ENCODE results near the gene UBALD2.
"Not testable (repeated sequence)": the region's sequence is repeated elsewhere in the genome, so short reads cannot be mapped to it uniquely, and the experiment has no call there.

UBALD2 gene

DNA sequence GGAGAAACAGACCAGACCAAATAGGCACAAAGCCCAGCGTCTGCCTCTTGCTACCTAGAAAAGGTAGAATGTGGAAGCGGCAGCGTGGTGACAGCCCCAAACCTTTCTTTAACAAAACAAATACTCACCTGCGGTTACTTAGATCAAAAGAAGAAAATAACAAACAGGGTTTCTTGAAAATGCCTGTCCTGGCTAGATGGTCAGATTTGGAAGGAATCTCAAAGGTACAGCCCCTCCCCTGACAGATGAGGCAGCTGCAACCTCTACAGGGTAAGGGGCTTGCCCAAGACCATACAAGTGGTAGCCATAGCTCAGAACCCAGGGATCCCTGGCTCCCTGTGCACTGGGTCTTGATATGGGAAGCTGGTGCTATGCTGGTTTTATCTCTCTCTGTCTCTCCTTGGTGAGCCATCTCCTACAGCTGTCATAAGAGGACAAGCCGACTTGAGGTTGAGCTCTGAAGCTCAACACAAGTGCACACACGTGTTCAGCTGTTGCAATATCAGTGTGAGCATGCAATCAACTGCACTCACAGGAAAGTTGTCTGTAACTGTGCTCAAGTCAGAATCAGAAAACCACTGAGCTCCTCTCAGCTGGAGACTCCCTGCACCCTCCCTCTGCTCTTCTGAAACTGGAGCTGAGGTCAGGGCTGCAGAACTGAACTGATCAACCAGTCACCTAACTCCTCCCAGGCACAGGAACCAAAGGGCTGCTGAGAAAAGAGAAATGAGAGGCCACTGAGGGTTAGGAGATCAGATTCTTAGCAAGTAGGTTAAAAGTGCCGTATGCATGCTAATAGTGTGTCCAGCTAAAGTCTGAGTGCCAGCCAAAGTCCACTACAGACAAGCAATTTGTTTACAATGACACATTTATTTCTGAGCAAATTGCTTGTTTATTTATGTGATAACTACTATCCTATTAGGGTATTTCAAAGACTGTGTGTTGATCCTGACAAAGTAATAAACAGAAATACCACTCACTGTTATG lies 18.8 kb upstream of the UBALD2 start:
- no peak for DNase-seq

DNA sequence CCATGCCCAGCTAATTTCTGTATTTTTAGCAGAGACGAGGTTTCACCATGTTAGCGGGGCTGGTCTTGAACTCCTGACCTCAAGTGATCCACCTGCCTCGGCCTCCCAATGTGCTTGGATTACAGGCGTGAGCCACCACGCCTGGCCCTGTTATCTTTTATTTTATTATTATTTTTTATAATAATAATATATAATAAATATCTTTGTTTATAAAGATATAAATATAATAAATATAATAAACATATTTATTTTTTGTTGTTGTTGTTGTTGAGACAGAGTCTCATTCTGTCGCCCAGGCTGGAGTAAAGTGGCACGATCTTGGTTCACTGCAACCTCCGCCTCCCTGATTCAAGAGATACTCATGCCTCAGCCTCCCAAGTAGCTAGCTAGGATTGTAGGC lies 17.8 kb upstream of the UBALD2 start:
- no peak for DNase-seq

DNA sequence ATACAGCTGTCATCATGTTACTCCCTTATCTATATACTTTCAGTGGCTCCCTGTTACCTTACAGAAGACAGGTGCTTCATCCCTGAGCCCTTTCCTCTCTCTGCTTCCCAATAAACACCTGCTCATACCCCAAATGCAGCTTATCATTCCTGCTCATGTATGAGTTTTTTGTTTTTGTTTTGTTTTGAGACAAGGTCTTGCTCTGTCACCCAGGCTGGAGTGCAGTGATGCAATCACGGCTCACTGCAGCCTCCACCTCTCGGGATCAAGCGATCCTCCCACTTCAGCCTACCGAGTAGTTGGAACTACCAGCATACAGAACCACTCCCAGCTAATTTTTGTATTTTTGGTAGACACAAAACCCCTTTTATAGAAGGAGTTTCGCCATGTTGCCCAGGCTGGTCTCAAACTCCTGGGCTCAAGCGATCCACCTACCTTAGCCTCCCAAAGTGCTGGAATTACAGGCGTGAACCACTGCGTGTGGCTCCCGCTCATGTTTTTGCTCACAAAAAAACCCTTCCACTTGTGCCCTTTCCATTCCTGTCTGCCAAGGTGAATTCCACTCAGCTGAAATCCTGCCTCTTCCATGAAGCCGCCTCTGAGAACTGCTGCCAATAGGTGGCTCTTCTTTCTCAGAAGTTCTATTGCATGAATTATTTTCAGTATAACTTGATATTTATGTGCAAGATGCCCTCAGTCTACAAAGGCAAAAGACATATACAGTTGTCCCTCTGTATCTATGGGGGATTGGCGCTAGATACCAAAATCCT lies 16.9 kb upstream of the UBALD2 start:
- no peak for DNase-seq

DNA sequence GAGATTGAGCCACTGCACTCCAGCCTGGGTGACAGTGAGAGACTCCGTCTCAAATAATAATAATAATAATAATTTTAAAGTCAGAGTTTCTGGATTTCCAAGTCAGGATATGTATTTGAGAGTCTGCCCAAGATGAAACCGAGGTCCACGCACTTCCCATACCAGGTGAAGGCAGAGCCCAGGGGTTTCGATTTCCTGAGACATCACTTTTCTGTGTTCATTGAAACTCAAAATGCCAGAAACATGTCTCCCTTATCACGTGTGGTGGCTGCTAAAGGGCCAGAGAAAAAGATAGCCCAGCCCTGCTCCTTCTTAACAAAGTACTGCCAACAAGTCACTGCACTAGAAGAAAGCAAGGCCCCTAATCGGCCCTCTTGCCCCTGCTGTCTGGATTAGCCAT lies 15.0 kb upstream of the UBALD2 start:
- no peak for DNase-seq

DNA sequence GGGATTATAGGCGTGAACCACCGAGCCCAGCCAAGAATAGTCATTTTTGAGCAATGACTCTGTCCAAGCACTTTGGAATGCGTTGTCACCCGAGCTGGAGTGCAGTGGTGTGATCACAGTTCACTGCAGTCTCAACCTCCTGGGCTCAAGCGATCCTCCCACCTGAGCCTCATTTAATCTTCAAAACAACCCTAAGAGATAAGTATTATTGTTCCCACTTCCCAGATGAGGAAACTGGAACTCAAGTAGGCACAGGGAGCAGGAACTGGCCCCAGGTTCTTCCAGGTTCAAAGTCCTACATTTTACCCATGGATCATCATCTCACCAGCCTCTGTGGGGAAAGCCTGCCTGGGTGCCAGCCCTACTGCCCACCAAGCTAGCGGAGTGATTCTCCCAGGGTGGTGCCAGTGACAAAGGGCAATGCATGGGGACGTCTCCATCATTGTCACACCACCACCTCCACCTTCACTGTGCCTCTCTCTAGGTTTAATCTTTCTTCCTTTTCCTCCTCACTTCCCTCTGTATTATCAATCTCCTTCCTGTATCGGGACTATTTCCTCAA lies 13.6 kb upstream of the UBALD2 start:
- no peak for DNase-seq

DNA sequence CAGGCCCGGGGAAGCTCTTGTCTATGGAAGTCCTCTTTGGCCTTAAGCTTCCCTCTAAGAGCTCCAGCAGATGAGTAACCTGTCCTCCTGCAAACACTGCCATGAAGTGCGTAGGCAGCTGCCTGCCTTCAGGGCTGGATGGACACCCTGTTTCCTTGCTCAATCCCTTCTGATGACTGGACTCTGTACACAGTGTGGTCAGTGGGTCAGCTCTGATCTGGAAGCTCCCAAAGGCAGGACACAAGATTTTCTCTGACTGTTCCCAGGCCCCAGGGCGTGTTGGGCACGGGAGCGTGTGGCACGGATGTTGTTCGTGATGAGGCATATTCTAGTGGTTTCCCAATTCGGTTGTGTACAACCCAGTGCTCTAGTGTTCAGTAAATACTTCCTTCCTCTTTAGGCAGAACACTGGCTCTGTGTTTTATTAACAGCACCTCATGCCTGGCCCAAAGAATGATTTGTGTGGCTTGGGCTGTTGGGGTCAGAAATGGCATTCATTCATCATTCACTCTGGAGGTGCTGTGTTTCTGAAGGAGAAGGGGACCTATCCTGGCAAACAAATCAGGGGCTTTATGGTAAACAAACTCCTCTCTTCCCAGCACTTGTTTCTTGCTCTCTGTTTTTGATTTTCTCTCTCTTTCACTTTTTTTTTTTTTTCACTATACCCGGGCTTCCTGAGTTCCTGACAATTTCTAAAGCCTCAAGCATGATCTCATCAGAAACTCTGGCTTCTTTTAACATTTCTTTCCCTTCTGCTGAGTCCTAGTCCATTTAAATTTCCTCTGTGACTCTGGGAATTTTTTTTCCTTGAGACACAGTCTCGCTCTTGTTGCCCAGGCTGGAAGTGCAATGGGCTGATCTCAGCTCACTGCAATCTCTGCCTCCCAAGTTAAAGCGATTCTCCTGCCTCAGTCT lies 12.9 kb upstream of the UBALD2 start:
- DNase-seq: no peak

DNA sequence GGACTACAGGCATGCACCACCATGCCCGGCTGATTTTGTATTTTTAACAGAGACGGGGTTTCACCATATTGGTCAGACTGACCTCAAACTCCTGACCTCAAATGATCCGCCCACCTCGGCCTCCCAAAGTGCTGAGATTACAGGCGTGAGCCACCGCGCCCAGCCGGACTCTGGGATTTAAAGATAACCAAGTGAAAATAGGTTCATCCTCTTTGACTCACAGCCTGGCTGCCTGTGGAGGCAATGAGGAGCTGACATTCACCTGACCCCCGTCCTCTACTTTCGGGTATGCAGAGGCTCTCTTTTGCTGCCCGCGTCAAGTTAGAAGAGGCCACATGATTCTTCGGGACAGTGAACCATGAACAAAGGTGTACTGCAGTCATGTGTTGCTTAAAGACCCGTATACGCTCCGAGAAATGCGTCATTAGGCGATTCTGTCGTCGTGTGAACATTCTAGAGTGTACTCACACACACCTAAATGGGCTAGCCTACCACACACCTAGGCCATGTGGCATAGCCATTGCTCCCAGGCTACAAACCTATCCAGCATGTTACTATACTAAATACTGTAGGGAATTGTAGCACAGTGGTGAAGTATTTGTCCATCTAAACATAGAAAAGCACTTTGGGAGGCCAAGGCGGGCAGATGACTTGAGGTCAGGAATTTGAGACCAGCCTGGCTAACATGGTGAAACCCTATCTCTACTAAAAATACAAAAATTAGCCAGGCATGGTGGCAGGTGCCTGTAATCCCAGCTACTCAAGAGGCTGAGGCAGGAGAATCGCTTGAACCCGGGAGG lies 12.0 kb upstream of the UBALD2 start:
- not testable (repeated sequence) for DNase-seq

DNA sequence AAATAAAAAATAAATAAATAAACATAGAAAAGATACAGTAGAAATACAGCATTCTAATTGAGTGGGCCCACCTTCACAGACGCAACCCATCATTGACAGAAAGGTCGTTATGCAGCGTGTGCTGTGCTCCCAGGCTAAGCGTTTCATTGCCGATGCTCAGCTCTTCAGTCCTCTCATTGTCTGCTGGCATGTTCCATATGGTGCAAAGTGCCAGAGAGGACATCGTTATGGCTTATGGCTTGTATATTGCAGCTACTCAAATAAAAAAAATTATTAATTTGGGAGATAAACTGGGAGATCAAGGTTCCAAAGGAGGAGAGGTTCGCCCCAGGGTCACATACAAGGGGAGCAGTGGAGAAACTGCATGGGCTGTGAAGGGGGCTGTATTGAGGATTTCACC lies 11.3 kb upstream of the UBALD2 start:
- DNase-seq: no peak

DNA sequence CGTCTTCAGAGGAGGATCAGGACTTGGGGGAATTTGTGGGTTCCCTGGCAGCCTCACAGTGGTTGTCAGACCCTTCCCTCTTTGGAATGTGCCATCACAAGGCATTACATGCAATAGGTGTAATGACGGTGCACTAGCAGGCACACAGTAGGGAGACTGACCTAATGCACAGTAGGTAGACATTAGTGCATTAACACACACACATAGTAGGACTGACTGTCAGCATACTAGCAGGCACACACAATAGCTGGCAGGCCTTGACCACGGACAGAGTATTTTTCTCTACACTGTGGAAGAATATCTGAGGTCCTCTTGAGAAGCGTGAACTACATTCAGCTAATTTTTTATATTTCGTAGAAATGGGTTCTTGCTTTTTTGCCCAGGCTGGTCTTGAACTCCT lies 10.9 kb upstream of the UBALD2 start:
- DNase-seq: no peak

DNA sequence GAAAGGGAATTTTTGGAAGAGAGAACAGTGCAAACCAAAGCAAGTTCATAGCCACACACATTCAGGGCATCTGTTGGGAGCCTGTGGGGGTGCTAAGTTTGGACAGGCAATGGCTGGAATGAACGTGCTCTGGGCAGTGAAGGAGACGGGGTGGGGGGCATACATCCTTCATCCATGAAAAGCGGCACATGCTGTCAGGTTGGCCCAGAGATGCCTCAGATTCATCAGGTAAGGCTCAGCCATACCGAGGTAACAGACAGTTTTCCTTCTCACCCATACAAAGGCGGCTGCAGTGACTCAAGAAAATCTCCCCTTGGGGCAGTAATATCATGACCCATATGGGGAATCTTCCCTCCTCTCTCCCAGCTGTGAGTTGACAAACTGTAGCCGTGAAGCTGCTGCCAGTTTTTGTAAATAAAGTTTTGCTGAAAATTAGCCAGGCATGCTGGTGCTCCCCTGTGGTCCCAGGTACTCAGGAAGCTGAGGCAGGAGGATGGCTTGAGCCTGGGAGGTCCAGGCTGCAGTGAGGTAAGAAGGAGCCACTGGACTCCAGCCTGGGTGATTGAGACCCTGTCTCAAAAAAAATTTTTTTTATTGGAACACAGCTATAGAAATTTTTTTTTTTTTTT lies 9.2 kb upstream of the UBALD2 start:
- no peak for DNase-seq

DNA sequence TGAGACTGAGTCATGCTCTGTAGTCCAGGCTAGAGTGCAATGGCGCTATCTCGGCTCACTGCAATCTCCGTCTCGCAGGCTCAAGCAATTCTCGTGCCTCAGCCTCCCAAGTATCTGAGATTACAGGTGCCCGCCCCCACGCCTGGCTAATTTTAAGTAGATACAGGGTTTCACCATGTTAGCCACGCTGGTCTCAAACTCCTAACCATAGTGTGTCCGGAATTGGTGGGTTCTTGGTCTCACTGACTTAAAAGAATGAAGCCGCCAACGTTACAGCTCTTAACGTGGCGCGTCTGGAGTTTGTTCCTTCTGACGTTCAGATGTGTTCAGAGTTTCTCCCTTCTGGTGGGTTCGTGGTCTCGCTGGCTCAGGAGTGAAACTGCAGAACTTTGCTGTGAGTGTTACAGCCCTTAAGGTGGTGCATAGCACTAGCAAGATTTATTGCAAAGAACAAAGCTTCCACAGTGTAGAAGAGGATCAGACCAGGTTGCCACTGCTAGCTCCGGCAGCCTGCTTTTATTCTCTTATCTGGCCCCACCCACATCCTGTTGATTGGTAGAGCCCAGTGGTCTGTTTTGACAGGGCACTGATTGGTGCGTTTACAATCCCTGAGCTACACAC lies 8.6 kb upstream of the UBALD2 start:
- DNase-seq: not testable (repeated sequence)

DNA sequence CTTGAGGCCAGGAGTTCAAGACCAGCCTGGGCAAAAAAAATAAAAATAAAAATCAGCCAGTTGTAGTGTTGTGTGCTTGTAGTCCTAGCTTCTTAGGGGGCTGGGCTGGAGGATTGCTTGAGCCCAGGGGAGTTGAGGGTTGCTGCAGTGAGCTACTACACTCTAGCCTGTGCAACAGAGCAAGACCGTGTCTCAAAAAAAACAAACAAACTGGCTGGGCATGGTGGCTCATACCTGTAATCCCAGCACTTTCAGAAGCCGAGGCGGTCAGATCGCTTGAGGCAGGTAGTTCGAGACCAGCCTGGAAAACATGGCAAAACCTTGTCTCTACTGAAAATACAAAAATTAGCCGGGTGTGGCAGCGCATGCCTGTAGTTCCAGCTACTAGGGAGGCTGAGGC lies 4.9 kb upstream of the UBALD2 start:
- DNase-seq: no peak

DNA sequence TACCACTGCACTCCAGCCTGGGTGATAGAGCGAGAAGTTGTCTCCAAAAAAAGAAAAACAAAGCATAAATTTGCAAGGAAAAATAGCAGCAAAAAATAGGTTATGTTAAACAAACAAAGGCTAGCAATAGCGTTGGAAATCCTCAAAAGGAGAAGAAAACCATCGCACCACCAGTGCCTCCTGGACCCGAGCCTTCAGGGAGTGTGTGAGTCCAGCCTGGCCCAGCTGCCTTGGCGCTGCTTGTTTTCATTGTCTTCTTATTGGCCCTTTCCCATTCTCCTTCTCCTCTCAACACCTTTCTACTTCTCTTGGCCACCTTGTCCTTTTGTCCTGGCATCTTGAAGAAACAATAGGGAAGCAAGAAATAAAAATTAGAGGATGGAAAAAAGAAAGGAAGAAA lies 4.5 kb upstream of the UBALD2 start:
- DNase-seq: no peak

DNA sequence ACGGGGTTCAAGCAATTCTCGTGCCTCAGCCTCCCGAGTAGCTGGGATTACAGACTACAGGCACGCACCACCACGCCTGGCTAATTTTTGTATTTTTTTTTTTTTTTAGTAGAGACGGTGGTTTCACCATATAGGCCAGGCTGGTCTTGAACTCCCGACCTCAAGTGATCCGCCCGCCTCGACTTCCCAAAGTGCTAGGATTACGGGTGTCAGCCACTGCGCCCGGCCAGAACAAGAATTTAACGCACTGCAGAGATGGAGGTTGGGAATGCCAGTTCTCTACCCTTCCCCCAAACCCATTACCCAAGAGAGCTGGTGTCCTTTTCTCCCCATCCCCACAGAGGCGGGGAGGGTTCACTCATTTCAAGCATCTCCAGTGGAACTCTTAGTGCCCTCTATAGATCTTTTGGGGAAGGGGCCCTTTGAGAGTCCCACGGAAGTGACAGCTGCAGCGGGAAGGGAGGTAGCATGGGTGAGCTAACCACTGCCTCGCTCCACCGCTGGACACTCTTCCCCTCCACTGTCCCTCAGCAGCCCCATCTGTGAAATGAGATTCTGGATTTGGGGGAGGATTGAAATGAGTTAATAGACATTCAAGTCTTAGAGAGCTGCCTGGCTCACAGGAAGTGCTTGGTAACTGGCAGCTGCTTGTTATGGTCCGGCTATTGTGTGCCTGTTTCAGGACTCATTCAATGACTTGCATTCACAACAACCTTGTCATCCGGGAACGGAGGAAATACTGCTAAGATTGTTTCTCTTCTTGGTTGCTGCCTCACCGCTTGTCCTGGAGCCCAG lies 3.5 kb upstream of the UBALD2 start:
- peak in 1 of 2 donors; percentile 35 for DNase-seq

DNA sequence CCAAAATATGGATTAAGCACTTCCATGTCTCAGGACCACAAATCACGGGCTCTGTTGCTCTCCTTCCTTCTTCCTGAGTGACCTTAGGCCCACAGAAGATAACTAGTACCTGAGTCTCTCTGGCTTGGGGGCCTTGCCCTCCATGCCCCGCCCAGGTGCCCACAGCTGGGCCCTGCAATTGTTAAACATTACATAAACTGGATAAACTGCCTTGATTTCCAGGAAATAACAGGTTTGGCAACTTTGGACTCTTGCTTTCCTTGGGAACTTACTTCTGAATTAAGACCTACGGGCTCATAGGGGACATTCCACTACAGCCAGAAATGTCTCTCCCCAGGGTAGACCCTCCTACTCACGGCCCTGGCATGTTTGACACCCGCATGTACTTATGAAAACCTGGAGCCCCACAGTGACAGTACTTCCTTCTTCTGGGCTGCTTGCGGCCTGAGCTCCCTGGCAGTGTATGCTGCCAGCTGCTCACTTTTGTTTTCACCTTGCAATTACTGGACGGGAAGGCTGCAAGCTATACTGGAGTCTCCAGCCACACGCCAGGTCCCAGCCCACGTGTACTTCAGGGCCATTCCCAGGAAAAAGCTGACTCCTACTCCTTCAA lies 2.3 kb upstream of the UBALD2 start:
- no peak for DNase-seq

DNA sequence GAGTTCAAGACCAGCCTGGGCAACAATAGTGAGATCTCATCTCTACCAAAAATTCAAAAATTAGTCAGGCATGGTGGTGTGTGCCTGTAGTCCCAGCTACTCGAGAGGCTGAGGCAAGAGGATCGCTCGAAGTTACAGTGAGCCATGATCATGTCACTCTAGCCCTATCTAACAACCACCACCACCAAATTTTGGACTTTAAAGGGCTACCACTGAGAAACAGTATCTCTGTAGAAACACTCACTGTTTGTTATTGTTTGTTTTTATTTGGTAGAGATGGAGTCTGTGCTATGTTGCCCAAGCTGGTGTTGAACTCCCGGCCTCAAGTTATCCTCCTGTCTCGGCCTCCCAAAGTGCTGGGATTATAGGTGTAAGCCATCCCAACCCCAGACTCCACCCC lies 1.3 kb upstream of the UBALD2 start:
- no peak for DNase-seq

DNA sequence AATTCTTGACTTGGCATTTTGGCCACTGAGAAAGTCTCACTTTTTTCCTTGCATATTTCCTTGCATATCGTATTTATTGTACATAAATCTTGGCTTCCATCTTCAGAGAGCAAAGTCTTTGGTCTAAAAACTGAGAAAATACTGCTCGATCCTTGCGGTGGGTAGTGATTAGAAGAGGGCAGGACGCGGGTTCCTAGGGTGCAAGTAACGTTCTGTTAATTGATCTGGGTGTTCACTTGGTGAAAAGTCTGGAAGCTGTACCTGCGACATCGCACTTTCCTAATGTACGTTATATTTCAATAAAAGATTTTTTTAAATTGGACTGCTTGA lies 758 bp upstream of the UBALD2 start:
- no peak for DNase-seq

DNA sequence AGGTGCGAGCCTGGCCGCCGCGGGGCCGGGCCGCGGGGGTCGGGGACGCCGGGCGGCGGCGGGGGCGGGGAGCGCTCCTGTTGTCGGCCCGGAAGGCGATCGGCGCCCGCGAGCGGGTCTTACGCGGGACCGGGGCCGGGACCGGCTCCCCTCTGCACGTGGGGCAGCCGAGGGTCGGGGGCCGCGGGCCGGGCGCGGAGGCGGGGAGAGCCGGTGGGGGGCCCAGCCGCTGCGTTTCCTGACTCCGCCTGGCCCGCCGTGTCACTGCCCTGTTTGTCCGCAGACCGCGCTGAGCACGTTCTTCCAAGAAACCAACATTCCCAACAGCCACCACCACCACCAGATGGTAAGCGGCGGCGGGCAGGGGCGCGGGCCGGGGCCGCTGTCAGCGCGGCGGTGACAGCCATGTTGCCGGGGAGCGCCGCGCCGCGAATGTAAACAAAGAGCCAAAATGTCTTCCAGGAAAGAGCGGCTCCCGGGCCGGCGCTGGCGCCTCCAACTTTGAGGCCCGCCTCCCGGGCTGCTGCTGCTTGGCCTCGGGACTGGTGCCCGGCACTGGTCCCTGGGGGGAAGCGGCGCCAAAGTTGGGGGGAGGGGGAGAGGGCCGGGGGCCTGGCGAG lies 586 bp downstream of the UBALD2 start:
- peak in 1 of 2 donors; percentile 38 for DNase-seq

Data from hippocampal formation (tissue), 2 donors.